NK-92 treated with Interleukin-12 subunit alpha and Interleukin-12 subunit beta, amount 100 ng/mL, for 24 hours (cell line): ENCODE results near the gene CD300E.
"Not testable (repeated sequence)": the region's sequence is repeated elsewhere in the genome, so short reads cannot be mapped to it uniquely, and the experiment has no call there.

ENCODE experiments used
- DNase-seq: peaks from one replicate; lab custom pipeline; 2025; lab: John Stamatoyannopoulos, UW

The CD300E gene

DNA sequence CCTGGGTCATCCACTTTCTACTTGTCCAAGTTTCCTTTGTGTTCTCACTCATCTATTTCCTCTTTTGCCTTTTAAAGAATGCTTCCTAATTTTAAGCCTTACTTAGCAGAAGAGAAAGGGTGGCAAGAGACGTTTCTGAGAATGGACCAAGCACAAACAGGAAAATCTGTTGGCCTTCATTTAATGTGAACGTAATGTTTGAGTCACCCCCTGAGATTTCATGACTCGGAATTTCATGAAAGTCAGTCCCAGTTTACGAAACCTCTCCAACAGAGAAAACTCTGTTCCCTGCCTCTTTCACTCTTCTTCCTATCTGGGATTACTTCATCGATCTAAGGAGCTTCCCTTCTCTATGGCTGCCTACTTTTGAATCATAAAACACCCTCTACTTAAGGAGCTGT, at the start of gene CD300E:
Gene CD300E, minus strand, starts transcription at position 46 of the 401 bp plus-strand sequence. CDS start 117 bp downstream, outside the sequence.
- DNase-seq, result no peak

DNA sequence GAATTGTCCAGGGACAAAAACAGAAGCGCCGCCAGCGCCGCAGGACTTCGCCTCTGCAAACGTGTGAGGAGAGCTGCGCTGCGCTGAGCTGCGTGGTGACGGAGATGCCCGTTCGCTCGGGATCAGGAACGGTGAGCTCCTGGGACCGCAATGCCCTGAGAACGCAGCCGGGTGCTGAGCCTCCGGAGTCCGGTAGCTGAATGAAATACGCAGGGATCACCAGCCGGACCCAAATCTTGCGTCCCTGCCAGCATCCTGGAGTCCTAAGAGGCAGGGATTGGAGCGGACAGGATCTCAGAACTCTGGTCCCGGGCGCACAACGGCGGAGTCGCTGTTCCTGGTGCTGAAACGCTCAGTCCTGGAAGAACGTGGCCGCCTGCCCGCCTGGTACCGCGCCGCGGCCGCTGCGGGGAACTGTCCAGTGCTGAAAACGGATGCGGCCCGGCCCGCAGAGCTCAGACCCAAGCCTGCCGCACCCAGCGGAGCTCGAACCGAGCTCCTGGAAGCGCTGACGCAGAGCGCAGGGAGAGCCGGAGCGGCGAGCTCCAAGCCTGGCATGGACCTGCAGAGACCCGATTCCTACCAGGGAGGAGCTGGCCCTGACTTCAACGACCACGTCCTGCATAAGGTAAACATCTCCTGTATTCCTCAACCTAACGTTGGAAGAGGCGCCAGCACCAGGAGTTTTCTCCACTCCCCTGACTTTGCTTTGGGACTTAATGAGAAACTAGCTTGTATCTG, 47.7 kb upstream of the CD300E start:
- DNase-seq, result no peak

GRCh38 chr17:74670329-74670728, 46.8 kb upstream of the CD300E start:
- DNase-seq, result no peak

DNA sequence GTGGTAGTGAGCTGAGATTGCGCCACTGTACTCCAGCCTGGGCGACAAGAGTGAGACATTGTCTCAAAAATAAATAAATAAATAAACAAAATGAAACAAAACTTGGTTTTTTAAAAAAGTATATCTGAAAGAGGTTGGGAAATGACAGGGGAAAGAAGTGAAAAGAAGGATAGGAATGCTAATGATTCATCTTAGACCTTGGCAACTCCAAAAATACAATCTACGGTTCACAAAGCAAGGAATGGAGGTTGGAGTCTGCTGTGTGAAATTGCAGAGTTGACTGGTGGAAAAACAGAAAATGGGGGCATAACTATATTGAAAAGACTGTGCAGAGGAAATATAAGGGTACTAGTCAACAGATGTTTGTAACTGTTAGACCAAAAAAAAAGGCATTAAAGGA, 40.0 kb upstream of the CD300E start:
- no peak for DNase-seq

- DNase-seq, result no peak
Measured at GRCh38 chr17:74659889-74660288, 36.4 kb upstream of the CD300E start.

- DNase-seq, result no peak
Measured at GRCh38 chr17:74658620-74659019, 35.1 kb upstream of the CD300E start.

DNA sequence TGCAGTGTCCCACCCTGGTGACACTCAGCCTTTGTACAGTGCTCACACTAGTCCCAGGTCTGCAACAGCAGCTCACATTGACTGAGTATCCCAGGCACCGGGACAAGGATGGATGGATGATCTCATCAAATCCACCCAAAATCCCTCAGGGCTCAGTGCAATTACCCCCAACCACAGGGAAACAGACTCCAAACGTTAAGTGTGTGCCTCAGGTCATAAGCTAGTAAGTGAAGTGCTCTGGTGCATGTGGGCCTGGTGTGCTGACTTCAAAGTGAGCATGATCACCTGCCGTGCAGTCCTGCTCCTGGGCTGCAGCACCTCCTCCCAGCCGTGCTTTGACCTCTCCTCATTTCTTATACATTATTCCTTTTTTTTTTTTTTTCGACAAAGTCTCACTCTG, 31.2 kb upstream of the CD300E start:
- no peak for DNase-seq

GRCh38 chr17:74652020-74652419, 28.5 kb upstream of the CD300E start:
- DNase-seq, result no peak

DNA sequence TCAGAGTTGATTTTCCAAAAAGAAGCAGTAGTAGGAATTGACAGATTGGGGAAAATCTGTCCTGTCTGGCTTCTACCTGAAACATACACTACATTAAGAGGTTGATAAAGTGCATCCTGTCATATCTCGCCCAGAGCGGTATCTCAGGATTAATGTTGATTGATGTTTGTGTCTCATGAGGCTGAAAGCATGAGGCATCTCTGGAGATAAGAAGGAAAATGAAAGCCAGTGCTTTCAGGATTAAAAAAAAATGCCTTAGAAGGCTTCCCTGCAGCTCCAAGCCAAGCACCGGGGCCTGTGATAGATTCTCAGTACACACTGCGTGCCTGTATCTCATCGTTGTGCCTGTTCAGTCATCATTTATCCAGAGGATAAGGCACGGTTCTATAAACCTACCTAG, 26.4 kb upstream of the CD300E start:
- no peak for DNase-seq

DNA sequence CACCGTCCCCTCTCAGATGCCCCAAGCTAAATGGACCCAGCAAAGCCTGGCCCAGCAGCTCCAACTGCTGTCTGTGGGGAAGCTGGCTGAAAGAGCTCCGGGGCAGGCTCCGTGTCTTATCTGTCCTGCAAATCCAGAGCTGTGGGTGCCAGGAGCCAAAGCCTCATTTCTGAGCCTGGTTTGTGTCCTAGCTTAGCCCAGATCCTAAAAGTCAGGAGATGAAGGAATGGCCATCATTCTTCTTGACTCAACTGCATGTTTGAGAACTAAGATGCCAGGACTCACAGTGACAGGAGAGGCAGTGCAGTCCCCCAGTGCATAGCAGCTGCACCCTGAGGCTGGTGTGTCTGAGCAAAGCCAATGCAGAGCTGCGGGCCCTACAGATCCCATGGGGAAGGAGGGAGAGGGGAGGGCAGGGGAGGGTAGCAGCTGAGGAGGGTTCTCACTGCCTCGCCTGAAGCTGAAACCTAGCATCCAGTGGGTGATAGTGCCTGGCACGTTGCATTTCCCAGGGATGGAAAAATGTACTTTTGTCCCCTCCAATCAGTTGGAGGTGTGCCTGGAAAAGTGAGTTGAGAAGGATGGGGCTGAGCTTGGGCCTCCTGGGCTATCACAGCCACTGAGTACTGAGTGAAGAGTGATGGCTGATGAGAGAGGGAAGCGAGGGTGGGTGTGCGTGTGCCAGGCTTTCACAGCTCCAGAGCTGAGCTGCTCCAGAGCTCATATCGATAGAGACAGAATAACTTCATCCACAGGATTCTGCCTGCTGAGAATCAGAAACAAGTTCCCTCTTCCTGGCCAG, 24.5 kb upstream of the CD300E start:
- no peak for DNase-seq

- DNase-seq, result no peak
Measured at GRCh38 chr17:74646231-74646630, 22.7 kb upstream of the CD300E start.

GRCh38 chr17:74645010-74645409, 21.5 kb upstream of the CD300E start:
- DNase-seq, result no peak

GRCh38 chr17:74644419-74644818, 20.9 kb upstream of the CD300E start:
- no peak for DNase-seq

- DNase-seq, result no peak
Measured at GRCh38 chr17:74643826-74644225, 20.3 kb upstream of the CD300E start.

GRCh38 chr17:74642995-74643394, 19.5 kb upstream of the CD300E start:
- no peak for DNase-seq

DNA sequence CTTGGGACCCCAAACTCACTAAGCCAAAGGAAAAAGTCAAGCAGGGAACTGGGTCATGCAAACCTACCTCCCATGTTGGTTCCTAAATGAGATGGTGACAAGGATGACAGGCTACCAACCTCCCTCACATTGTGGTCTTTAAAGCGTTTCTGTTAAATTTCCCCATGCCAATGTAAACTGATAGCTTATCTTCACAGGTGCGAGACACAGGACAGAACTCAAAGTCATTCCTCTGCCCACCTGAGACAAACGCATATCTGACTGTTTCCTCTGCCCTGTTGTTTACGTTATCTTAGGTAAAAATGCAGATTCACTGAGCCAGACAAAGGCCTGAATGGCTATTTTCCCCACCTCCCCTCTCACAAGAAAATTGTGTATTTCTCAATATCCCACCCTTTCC, 19.0 kb upstream of the CD300E start:
- no peak for DNase-seq

GRCh38 chr17:74641958-74642298, 18.4 kb upstream of the CD300E start:
- DNase-seq, result no peak

GRCh38 chr17:74641224-74641957, 17.9 kb upstream of the CD300E start:
- DNase-seq, result no peak

- no peak for DNase-seq
Measured at GRCh38 chr17:74639704-74640151, 16.2 kb upstream of the CD300E start.

GRCh38 chr17:74637926-74638325, 14.4 kb upstream of the CD300E start:
- no peak for DNase-seq

GRCh38 chr17:74637265-74637664, 13.7 kb upstream of the CD300E start:
- DNase-seq, result no peak

- DNase-seq, result not testable (repeated sequence)
Measured at GRCh38 chr17:74636541-74637085, 13.1 kb upstream of the CD300E start.
